NCI-H128 (cell line): ENCODE measurements around the gene KCNQ5.

Experiments used
- DNase-seq: peaks from one replicate; lab custom pipeline; 2025; ENCODE audit not compliant: unreplicated experiment; lab: John Stamatoyannopoulos, UW

Gene KCNQ5

DNA sequence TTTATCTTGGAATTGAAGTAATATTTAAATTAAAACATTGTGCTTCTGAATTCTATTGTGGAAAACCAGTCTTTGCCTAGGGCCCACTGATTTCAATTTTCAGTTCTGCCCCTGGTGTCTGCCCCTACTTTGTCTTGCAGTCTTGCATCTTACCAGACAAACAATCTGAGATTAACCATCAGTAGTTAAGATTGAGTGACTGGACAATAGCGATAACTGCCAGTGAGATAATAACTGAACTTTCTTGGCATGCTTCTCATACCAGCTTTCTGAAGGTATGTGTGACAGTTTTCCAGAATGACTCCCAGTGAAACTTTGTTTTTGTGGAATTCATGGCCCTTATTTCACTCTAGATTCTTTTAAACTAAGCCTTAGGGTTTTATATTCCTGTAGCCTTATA, 53.5 kb downstream of the KCNQ5 start:
- no peak for DNase-seq

DNA sequence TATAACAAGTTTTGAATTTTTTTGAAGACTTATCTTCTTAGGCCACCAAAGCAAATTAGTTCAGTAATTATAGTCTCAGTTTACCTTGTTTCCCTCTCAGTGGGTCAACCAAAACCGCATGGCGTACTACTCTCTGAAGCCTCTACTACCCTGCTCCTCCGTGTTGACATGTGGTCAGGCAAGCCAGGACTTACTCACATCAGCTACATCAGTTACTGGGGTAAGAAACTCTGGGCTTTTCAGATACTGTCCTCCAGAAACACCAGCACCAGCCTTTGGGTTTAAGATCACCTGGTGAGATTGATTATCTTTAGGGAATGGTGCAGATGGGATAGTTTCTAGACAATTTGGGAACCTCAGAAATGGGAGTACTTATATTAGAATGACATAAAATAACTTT, 55.1 kb downstream of the KCNQ5 start:
- DNase-seq: no peak

DNA sequence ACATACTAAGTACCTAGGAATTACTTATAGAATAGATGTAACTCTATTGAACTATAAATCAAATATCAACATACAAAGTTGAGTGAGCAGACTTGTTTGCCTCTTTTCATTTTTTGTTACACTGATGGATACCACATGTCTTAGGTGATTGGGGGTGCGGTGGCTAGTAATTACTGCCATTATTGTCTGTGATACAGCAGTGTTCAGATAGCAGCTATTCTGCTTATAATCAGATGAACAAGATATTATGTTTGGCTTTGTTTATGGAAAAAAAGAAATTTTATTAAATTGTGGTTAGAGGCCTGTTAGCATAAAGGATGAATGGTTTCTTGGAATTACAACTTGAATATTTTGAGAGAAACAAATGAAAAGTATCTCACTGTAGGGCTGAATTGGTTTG, 55.9 kb downstream of the KCNQ5 start:
- DNase-seq: no peak

DNA sequence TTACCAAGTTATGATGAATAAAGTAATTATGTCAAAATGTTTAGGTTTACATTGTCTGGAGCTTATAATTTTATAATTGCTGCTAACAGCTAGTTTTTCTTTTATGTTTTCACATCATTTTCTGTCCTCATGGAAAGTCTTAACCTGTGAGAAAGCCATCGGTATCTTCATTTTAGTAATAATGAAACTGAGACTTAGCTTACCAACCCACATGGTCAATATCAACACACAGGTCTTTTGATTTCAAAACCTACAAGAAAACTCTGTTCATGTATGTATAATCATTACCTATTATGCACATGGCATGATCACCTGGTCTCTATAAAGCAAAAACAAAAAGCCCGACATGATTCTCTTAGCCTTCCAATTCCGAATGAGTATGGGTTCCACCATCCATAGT, 61.9 kb downstream of the KCNQ5 start:
- DNase-seq: no peak

DNA sequence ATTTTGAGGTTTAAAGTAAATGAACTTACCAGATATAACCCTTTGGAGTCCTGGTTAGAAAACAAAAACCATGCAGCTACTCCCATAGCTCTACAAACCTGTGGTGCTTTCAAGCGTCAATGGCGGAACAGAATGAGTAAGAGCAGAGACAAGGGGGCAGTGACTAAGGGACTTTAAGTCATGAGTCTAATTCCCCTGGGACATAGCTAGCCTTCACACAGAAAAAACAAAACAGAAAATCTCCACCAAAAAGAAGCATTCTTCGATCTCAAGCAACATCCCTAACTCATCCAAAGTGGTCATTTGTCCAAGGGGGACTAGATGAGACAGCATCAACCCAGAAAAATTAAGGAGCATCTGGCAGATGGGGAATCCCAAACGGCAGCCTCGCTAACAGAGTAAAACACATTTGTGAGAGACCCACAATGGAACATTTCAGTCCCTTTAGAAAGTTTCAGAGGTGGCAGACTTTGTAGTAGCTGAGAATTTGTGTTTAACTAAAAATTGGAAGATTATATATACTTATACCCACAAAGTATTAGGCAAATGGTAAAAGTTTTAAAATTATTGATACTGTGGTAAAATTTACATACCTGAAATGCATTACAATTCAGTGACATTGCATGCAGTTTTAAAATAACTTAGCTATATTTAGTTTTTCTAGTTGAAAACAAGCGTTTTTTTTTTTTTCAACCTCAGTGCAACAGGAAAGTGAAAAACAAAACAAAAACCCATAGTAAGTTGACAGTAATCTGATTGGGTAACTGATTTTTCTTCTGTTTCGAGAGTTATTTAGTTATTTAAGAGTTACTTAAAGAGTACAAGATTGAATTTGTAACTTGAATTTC, 67.5 kb downstream of the KCNQ5 start:
- DNase-seq: no peak

DNA sequence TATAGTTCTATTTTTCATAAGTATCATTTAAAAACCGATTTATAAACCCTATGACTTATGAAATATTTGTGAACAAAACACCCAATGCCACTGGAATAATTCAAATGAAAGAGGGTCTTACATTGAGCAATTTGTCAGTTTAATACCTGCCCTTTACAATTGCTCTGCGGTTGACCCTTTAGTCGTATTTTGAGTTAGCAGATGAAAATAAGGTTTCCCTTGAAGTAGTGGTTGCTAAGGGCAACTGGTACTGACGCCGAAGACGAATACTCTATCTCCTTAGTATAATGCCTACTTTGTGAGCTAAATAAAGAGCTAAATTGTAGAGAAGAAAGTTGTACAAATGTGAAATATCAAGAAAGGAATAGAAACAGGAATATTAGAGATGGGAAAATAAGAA, 69.4 kb downstream of the KCNQ5 start:
- no peak for DNase-seq

DNA sequence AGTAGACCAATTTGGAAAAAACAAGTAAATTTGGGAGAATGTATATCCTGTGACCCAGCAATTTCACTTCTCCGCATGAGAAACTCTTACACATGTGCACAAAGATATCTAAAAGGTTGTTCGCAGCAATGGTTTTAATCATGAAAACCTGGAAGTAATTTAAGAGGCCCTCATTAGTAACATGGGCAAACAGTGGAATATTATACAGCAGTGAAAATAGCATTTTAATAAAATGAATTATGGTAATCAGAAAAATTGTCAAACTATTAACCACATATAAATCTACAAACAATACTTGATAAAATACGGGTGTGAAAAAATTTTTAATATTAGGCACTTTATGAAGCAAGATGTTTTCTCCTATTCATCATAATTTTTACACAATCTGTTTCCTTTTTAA, 74.2 kb downstream of the KCNQ5 start:
- DNase-seq: no peak

DNA sequence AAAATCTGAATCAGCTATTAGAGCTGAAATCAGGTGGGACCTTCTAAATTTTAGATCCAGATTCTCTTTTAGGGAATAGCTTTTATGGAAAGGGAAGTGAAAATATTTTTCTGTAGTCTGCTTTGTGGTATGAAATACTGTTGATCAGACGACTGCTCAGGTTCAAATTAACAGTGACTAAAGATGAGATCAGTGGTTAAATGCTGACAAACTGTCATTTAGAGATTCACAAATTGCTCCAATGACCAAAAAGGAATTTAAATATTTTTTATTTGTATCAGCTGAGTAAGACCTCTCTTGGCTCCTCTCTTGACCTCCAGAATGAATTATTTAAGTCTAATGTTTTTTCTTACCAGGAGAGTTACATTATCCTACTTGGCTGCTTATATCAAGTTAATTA, 77.3 kb downstream of the KCNQ5 start:
- no peak for DNase-seq

DNA sequence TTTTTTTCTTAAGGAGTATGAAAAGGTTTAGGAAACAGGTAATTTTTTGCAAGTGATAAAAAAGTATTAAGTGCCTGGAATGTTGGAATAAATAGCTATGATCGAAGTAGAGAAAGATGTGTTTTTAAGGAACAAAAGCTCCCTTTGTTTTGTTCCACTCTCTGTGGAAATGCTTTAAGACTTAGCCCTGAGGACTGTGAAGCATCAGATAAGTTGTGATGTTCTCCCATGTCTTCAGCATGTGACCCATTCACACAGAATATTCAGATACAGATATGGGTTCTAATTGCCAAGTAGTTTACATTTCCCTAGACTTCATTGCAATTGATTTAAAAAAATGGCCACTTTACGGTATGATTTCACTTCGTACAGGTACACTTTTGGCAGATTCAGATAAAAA, 80.6 kb downstream of the KCNQ5 start:
- DNase-seq: no peak

DNA sequence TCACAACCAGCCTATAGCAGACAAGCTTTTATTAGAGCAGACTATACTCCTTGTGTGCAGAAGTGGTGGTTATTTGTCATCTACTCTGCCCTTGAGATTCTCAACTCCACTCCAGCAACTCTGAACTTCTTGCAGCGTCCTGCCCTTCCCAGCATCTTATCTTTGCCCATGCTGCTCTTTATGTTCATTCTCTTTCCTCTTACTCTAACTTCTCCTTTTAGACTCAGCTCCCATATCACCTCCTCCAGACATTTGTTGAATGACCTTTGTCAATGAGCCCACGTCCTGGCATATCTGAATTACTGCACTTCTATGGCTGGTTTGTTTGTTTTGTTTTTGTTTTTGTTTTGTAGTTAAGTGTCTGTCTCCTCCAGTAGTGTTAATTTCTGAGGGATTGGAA, 81.2 kb downstream of the KCNQ5 start:
- no peak for DNase-seq

DNA sequence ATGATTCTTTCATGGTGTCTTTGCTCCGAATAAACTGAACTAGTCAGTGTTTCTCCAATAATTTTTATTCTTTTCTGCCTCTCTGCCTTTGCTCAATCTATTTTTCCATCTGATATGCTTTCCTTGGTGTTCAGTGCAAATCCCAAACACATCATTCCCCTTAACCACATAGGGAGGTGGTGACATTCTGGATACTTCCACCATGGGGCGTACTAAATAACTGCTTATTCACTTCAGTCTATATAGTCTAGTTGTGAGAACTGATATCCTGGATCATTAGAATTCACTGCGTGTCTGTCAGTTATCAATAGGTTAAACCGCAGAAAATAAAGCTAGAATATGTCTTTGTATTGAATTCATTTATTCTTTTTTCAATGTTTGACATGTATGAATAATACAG, 83.1 kb downstream of the KCNQ5 start:
- DNase-seq: no peak

DNA sequence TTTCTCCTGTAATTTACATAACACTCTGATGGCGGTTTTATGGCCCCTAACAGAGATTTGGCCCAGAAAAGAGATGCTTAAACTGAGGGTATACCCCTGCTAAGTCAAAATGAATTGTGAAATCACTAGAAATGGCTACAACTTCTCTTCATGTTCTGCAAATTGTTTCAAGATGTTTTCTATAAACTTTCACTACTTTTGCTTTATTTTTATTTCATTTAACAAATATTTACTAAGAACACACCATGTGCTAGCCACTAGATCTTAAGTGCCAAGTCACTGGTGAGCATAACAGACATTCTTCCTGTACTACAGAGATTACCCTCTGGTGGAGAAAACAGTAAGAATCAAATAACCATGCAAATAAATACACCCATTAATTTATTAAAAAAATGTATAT, 87.6 kb downstream of the KCNQ5 start:
- no peak for DNase-seq

DNA sequence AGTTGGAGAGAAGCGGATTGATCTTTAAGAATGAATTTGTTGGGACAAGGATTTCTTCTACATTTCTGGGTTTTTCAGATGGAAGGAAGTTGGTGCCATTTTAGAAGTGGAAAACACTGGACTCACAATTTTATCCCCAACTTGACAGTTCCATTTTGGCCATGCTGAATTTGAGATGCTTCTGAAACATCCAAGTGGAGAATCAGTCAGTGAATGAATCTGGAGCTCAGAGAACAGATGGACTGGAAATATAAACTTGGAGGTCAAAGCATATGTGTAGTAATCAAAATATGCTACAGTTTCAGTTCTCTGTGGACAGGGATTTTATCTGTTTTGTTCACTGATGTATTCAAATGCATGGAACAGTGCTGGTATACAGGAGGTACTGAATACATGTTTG, 89.9 kb downstream of the KCNQ5 start:
- no peak for DNase-seq

DNA sequence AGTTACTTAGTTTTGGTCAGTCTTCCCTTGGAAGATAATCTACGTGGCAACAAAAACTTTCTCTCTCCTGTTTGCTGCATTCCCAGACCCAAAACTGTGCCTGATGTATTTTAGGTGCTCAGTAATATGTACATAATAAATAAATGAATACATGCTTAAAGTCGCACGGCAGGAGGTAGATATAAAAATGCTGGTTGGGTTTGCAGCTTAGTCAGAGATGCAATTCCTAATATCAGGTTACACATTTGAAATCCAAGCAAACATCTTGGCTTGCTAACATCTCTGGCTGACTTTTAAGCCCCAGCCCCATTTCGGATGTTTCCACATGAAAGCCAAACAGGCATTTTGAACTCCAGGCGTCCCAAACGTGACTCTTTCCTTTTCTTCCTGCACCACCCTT, 91.0 kb downstream of the KCNQ5 start:
- DNase-seq: no peak

DNA sequence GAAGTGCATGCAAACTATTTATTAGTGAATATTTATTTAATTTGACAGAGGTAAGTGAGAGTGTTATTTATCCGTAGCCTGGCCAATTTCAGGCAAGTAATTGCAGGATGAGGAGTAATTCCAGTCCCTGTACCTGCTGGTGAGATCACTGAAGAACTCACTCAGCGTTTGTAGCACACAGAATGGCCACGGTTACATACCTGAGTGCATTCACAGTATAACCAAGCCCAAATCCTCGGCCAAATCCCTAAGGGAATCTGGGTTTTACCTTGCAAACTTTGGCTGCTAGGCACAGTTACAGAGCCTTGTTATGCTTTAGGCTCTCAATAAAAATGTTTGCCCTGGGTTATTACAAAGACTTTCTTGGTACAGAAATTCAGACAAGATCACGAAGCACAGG, 93.3 kb downstream of the KCNQ5 start:
- no peak for DNase-seq

DNA sequence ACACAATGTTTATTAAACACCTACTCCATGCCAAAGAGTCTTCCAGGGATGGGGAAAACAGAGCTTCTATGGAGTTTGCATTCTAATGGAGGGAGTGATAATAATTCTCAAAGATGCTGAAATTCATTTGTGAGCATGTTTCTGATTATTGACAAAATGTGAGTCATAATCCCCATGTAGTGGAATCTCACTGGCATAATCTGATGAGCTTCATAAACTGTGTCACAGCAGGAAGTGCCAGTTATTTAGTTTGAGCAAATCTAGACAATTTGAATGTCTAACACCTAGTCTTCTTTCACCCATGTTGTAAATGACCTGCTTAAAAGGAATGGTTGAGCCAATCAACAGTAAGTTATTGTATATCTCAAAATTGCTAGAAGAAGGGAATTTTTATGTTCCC, 95.1 kb downstream of the KCNQ5 start:
- DNase-seq: no peak

DNA sequence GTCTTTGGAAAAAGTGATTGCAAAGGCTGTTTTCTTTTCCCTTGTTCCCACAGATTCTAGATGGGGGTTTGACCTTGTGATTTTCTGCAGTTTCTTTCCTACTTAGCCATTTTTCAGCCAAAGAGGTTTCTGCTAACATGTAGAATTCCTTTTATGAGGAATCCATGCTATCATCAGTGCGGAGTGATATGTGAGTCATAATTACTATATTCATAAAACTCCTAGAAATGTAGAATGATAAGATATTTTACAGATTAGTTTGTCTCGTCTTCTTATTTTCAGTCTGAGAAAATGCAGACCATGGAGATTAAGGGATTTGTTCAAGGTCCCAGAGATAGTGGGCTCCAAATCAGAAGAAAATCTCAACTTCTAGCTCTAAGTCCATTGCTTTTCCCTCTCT, 98.6 kb downstream of the KCNQ5 start:
- DNase-seq: no peak

DNA sequence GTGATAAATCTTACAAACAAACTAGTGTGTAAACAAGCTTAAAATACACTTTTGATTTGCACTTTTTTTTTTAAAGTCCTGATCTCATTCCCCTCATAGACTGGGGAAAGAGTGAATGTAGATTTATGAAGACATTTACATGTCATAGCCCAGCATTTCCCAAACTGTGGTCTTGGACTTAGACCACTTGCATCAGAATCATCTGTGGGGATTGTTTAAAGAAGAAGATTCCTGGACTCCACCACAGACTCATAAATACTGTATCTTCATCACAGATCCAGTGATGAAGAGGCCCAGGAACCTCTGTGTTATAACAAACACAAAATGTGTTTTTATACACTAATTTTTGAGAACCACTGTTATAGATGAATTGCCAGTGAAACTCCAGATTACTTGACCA, 99.5 kb downstream of the KCNQ5 start:
- no peak for DNase-seq

DNA sequence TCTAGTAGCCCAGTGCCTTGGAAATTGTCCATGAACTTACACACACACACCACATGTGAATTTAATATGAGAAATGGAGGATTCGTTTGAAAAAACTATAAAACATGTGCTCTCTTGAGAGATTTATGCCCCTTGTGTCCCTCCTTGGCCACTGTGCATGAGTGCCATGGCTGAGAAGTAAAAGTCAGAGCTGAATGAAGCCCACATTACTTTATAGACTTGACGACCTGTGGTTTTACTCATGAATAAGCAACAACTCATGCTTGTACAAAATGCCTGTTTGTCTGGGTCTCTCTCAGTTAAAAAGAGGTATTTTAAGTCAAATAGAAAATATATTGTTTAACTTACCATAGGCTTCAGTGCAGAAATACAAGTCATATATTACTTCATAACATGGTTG, 102.7 kb downstream of the KCNQ5 start:
- no peak for DNase-seq

DNA sequence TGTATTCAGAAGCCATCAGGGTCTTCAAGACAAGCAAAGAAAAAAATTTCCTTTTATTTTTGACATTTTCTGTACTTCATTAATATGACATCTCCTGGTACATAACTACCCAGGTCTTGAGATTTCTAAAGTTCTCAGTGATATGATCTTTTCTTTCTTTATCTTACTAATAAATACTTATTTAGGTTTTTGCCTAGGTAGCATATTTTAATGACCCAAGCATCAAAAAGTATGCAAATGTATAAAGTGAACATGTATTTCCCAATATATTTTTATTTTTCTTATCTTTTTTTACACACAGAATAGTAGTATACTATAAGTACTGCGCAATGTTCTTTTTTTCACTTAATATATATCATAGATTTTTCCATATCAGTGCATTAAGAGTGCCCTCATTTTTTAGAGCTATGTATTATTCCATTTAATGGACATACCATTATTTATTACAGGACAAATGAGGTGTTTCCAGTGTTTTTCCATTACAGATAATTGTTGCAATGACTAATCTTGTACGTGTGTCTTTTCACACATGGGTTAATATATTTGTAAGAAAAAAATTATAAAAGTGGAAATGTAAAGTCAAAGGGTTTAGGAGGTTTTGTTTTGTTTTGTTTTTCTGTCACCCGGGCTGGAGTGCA, 107.0 kb downstream of the KCNQ5 start:
- no peak for DNase-seq

DNA sequence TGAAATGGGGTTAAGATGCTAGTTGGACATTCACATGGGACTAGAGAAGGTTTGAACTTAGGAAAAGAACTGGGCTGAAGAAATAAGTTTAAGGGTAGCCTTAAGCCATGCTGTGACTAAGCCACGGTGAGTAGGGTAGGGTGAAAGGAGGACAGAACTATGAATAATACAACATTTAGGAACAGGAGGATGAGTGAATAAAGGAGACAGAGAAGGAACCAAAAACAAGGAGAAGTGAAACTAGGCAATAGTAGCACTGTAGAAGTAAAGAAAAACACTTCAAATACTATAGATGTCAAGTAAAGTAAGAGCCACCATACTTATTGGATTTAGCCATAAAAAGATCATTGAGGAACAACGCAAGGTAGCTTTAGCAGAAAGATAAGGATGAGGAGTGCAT, 111.2 kb downstream of the KCNQ5 start:
- no peak for DNase-seq

DNA sequence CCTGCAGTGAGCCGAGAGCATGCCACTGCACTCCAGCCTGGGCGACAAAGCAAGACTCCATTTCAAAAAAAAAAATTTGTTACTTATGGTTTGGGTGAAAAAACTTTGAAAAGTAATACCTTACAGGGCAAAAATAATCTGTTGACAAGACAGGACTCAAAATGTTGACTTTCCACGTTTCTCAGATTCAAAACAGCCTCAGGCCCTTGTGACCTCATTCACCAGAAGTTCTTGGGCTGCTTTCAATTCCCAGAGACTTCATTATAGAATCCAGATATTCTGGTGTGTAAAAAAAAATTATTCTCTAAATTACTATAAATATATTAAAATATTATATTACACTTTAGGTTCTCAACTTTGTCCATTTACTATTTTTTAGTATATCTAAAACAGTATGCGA, 116.2 kb downstream of the KCNQ5 start:
- no peak for DNase-seq

DNA sequence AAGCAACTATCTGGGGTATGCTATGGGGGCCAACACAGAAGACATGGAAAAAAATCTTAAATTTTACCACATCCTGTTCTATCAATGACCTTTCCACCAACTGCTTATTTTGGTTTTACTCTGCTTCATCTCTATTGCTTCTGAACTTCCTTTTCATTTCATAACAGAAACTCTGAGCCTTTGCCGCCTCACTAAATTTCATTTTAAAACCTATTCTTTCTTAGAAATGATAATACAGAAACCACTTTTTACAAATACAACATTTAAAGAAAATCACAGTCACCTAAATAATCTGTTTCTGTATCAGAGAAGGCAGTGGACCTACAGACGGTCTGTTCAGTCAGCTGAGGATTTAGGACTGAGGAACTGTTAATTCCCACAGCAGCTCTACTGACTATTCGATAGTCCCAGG, 117.5 kb downstream of the KCNQ5 start:
- no peak for DNase-seq
